Ectodermal cell (in vitro differentiated cells): ENCODE data around the gene METTL14.

Source experiments
- H3K27ac ChIP-seq: 2 replicates; pipeline ENCODE4 v1.7.0; 2013; ENCODE audit warnings: mild to moderate bottlenecking, low read depth, low read length; ENCODE audit not compliant: insufficient read depth, poor library complexity, severe bottlenecking
- H3K27me3 ChIP-seq: 2 replicates; pipeline ENCODE4 v1.7.0; 2013; ENCODE audit warnings: mild to moderate bottlenecking, low read length; ENCODE audit not compliant: insufficient read depth, control insufficient read depth, poor library complexity, severe bottlenecking
- H3K36me3 ChIP-seq: one replicate; pipeline ENCODE4 v1.7.0; 2013; ENCODE audit warnings: low read length; ENCODE audit not compliant: control insufficient read depth, insufficient read depth
- H3K4me1 ChIP-seq: one replicate; pipeline ENCODE4 v1.7.0; 2013; ENCODE audit warnings: low read length; ENCODE audit not compliant: control insufficient read depth, insufficient read depth
- H3K4me3 ChIP-seq: 2 replicates; pipeline ENCODE4 v1.7.0; 2013; ENCODE audit warnings: low read depth, low read length, control low read depth; ENCODE audit not compliant: insufficient read depth
- H3K9me3 ChIP-seq: 2 replicates; pipeline ENCODE4 v1.7.0; 2013; ENCODE audit warnings: mild to moderate bottlenecking, low read length, moderate library complexity; ENCODE audit not compliant: control insufficient read depth
- WGBS, 2 experiments: methylation state at CpG; one replicate each; pipeline ENCODE4 v1.1.7; 2013; ENCODE audit warnings: missing lambda C conversion rate in 2 of 2; 5-methylcytosine and 5-hydroxymethylcytosine counted together

The METTL14 gene

DNA sequence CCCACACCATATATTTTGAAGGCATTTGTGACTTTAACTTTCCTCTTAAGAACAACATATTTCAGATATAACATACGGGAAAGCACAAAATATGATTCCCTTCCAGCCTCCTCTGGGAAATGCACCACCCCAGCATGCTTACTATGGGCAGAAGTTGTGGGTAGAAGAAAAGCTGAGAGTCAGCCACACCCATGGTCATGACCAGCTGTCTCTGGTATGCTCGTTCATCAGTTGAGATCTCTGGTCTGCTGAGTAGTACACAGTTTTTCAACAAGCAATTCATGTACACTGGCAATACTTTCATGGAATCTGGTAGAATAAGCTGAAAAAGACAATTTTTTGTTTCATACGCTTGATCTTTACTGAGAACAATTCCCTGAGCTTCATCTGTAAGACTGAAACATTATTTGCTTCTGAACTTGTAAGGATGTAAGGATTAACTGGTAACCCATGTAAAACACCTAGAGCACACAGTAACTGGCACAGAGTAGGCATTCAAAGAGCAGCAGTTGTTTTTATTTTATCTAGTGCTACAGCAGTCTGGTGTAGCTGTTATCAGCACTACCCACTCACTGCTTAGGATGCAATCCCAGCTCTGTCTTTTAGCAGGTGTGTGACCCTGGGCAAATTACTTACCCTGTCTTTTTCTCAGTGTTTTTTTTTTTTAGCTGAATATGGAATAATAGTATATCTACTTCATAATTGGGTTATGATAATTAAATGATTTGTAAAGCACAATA lies 47.6 kb downstream of the METTL14 start:
- 96 to 100% methylated on average over 2 to 3 of the region's 3 CpGs for WGBS, 2 experiments
- no peaks in the 10 kb centered on the region for H3K4me1 ChIP-seq
- no peaks in the 10 kb centered on the region for H3K36me3 ChIP-seq
- H3K27ac ChIP-seq = no peak overlapping the region
- no peak overlapping the region for H3K4me3 ChIP-seq
- no peaks in the 10 kb centered on the region for H3K9me3 ChIP-seq
- no peaks in the 10 kb centered on the region for H3K27me3 ChIP-seq

DNA sequence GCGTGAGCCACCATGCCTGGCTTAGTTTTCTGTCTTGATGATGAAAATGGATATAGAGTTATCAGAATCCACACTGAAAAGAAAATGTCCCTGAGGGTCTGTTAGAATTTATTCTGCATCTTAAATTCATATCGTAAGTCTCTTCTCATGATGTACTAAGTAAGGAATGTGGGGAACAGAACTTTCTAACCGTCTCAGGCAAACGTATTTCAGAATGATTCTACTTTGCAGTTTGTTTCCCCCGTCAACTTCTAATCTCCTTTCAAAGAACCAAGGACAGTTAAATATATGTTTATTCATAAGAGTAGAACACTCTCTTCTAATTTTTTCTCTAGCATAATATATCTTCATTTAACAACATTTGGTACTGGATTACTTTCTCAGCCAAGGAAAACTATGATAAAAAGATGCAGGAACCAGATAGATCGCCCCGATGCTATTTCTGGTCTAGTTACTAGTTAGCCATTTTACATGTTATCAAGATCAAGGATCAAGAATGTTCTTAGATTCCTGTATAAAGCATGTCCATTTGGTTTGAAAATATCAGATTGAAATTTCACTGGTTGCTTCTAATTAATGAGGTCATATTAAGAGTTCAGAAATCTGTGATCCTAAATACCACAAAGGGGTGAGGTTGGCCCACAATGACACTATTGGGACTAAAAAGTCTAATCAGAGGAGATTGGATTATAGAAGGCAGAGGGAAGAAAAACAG lies 49.5 kb downstream of the METTL14 start:
- Histone ChIP-seq H3K9me3 (no peaks in the 10 kb centered on the region), H3K27ac (no peak overlapping the region), H3K27me3 (no peaks in the 10 kb centered on the region), H3K4me3 (no peak overlapping the region), H3K36me3 (no peaks in the 10 kb centered on the region), H3K4me1 (no peaks in the 10 kb centered on the region)
- WGBS, 2 experiments = 84 to 88% methylated on average over 5 to 7 of the region's 7 CpGs

DNA sequence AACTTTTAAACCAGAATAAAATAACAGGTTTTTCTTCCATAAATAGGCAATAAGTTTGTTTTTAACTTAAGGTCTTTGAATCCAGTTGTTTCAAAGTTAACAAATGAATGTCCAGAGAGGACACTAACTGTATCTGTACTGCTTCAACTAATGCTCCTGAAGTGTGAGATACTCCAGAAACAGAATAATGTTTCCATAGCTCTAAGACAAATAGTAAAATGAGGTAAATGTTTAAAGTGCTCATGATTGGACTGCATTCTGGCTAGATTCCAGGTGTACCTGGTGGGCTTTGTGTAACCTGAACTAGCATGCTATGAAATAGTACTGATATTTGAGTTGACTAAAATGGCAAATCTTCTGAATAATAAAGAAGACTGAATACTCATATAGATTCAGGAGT lies 51.7 kb downstream of the METTL14 start:
- Histone ChIP-seq H3K4me3 (no peak overlapping the region), H3K9me3 (no peaks in the 10 kb centered on the region), H3K4me1 (no peaks in the 10 kb centered on the region), H3K36me3 (no peaks in the 10 kb centered on the region), H3K27me3 (no peaks in the 10 kb centered on the region), H3K27ac (no peak overlapping the region)

DNA sequence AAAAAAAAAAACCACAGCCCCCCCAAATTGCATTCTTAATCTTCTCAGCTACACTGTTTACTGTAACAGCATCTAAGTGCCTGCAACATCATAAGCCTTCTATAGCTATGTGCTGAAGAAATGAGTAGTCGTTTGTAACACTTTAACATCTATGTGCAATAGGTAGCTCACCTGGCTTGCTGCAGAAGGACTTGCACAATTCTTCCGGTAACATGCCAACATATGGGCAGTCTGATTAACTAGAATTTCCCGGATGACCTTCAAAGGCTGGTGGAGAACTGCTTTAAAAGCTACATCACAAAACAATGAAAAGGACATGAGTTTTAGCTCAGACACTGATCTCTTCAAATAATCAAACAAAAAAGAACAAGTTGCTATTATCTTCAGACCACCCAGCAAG lies 52.9 kb downstream of the METTL14 start:
- H3K9me3 ChIP-seq = no peaks in the 10 kb centered on the region
- no peaks in the 10 kb centered on the region for H3K36me3 ChIP-seq
- WGBS, 2 experiments = 96 to 98% methylated on average over 3 of the region's 3 CpGs
- no peaks in the 10 kb centered on the region for H3K27me3 ChIP-seq
- no peak overlapping the region for H3K4me3 ChIP-seq
- H3K4me1 ChIP-seq = no peaks in the 10 kb centered on the region
- no peak overlapping the region for H3K27ac ChIP-seq

DNA sequence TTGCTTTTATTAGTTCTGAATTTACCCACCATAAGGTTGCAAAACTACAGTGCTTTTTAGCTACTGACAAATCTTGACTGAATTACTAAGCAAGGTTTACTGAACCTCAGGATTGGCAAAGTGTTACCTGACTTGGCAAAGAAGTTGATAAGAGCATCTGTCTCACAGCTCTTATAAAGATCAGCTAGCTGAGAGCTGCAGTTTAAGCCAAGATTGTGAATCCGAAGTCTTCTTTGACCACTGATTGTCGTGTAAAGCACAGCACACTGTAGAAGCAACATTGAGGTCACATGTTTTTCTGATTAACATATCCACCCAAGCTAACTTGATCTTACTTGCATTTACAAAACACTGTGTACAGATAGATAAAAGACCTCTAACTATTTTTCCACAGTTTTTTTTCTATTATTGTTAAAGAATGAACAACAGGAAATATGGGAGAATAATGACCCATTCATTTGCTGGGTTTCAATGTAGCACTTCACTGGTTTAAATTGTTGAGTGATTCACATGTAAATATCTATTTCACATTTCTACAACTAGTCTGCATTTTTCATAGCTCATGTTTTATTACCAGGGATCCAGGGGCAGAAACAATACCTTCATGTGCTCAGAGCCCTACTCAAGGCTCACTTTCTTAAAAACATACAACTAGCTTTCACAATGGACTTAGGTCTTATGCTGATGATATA lies 54.0 kb downstream of the METTL14 start:
- WGBS, 2 experiments = 83 to 86% methylated on average over 2 of the region's 2 CpGs
- Histone ChIP-seq H3K4me1 (no peaks in the 10 kb centered on the region), H3K4me3 (no peak overlapping the region), H3K36me3 (no peaks in the 10 kb centered on the region), H3K27ac (no peak overlapping the region), H3K27me3 (no peaks in the 10 kb centered on the region), H3K9me3 (no peaks in the 10 kb centered on the region)

DNA sequence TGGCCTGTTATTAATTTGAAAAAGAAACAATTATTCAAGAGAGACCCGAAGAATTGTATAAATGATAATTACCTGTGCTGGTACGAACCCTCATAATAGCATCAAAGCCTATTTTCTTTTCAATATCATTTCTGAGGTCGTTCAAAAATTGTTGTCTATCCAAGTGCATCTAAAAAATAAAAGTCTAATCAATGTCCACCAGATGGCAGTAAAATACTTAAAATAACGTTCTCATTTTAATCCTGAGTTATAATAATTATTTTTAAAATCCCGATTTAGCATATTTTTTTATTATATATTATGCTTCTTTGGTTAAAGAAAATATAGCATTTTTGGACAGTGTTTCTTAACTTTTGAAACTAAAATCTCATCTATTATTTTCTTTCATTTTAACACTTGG lies 55.7 kb downstream of the METTL14 start:
- 88 to 100% methylated on average over 3 of the region's 5 CpGs for WGBS, 2 experiments
- Histone ChIP-seq H3K9me3 (no peaks in the 10 kb centered on the region), H3K27ac (no peak overlapping the region), H3K4me1 (no peaks in the 10 kb centered on the region), H3K4me3 (no peak overlapping the region), H3K27me3 (no peaks in the 10 kb centered on the region), H3K36me3 (no peaks in the 10 kb centered on the region)

DNA sequence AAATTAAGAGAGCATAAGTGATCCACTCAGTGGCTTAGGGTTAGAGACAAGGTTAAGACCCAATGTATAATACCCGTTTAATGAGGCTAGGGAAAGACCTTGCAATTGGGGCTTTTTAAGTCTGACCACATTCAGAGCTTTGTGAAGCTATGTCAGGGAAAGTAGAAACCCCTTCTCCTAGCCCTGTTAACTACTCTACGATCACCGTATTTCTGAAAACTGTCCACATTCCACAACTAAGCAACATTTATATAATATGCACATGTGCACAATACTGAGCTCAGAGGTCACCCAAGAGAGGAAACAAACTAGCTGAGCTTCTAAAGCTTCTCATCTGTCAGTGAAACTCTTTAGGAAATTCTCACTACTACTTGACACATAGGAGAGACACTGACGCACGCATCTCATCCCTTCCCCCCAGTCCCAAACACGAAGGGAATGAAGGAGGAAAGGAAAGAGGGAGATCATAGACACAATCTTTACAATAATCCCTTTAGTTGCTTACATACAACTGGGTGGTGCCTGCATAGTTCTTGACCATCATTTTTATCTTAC lies 56.2 kb downstream of the METTL14 start:
- Histone ChIP-seq H3K4me3 (no peak overlapping the region), H3K27ac (no peak overlapping the region), H3K27me3 (no peaks in the 10 kb centered on the region), H3K9me3 (no peaks in the 10 kb centered on the region), H3K4me1 (no peaks in the 10 kb centered on the region), H3K36me3 (no peaks in the 10 kb centered on the region)
- 89 to 90% methylated on average over 3 to 6 of the region's 6 CpGs for WGBS, 2 experiments

DNA sequence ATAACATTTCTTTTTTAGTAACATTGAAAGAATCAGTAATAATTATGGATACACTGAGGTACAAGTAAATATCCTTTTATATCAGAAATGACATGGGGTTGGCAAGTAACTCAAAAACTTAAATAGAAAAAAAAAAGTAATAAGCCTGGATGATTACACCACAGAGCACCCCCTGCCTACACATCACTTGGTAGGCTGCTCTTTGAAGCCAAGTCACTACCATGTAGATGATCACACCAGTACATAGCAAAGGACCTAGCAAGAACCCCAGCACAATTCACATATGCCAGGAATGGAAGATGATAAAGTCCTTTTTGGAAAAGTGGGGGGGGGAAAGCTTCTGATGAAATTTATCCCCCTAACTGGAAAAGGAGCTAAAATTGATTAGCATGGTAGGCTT lies 56.9 kb downstream of the METTL14 start:
- Histone ChIP-seq H3K36me3 (no peaks in the 10 kb centered on the region), H3K27me3 (no peaks in the 10 kb centered on the region), H3K9me3 (no peaks in the 10 kb centered on the region), H3K4me1 (no peaks in the 10 kb centered on the region), H3K27ac (no peak overlapping the region), H3K4me3 (no peak overlapping the region)

DNA sequence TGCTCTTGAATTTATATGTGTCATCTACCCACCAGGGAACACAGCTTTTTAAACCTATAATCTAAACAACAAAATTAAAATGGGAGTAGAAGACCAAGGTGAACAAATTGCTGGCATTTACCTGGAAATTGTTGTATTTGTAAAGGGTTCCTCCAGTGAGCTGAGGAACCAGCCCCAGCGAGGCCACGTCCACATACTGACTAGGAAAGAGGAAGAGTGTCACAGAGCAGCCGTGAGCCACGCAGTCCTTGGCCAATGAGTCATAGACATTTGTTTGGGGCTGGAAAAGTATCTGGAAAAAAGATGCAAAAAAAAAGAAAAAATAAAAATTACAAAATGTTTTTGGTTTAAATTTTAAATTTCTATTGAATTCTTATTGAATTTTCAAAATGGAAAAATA lies 58.7 kb downstream of the METTL14 start:
- H3K27me3 ChIP-seq = no peaks in the 10 kb centered on the region
- no peaks in the 10 kb centered on the region for H3K36me3 ChIP-seq
- no peaks in the 10 kb centered on the region for H3K9me3 ChIP-seq
- no peak overlapping the region for H3K27ac ChIP-seq
- no peaks in the 10 kb centered on the region for H3K4me1 ChIP-seq
- WGBS, 2 experiments = 93 to 98% methylated on average over 4 of the region's 4 CpGs
- no peak overlapping the region for H3K4me3 ChIP-seq

DNA sequence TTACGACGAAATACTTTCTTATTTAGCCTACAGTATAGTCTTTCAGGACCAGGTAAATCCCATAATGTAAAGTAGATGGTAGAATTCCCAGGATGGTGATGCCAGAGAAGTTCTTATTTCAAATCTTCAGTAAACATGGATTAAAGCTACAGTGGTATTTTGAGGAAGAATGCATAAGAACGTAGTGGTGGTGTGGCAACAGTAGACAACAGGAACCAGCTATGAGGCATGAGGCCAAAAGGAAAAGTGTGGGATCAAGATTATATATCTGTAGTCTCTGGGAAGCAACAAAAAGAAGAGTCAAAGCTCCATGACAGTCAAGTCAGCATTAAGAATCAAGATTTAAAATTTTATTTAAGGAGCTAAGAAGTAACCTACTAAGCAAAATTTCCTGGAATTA lies 60.2 kb downstream of the METTL14 start:
- H3K9me3 ChIP-seq = no peaks in the 10 kb centered on the region
- H3K27me3 ChIP-seq = no peaks in the 10 kb centered on the region
- H3K27ac ChIP-seq = no peak overlapping the region
- no peak overlapping the region for H3K4me3 ChIP-seq
- H3K4me1 ChIP-seq = no peaks in the 10 kb centered on the region
- no peaks in the 10 kb centered on the region for H3K36me3 ChIP-seq
- 97 to 99% methylated on average over 1 to 3 of the region's 3 CpGs for WGBS, 2 experiments
